ENCODE measurements around the gene ZBTB4.

Gene ZBTB4

DNA sequence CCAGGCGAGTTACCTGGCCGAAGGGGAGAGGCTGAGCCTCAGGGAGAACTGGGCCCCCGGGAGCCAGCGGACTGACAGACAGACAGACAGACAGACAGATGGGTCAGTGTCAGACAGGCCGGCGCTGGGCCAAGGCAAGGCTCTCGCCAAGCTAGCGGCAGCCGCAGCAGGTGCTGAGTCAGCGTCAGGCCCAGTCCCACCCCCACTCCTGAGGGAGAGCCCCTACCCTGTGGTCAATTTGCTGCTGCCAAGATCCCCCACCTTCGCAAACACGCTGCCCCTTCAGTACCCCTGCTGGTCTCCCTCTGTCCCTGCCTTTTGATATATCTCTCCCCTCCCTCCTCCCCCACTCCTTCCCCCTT lies 38.6 kb downstream of the ZBTB4 start:
- DNase-seq, result peak; percentile 63

DNA sequence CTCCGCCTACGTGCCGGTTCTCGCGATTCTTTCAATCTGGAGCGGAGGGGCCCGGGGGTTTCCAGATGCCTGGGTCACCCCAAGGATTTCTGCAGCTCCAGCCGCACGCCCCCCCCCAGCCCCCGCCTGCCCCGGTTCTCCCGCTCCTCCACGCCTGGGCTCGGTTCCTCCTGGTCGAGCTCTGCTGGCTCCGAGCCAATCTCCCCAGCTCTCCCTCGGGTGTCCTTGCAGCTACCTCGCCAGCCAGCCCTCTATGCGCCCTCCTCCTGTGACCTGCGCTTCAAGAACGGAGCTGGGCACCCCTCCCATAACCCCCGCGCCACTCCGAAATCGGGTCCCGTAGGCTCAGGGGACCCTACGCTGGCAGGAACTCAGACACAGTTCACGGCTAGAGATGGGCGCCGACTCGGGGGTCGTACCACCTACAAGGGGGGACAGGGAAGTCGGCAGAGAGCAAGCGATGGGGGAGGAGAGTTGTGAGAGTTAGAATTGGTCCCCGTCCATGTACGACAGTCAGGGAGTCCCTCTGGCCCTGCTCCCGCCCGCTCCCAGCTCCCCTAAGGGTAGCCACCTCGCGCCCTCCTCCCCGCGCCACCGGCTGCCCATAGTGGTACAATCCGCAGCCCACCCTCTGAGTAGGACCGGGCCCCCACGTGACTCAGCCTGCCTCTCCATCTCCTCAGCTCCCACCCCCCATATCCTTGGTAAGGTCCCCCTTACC lies 39.2 kb downstream of the ZBTB4 start:
- peak; percentile 48 for DNase-seq

DNA sequence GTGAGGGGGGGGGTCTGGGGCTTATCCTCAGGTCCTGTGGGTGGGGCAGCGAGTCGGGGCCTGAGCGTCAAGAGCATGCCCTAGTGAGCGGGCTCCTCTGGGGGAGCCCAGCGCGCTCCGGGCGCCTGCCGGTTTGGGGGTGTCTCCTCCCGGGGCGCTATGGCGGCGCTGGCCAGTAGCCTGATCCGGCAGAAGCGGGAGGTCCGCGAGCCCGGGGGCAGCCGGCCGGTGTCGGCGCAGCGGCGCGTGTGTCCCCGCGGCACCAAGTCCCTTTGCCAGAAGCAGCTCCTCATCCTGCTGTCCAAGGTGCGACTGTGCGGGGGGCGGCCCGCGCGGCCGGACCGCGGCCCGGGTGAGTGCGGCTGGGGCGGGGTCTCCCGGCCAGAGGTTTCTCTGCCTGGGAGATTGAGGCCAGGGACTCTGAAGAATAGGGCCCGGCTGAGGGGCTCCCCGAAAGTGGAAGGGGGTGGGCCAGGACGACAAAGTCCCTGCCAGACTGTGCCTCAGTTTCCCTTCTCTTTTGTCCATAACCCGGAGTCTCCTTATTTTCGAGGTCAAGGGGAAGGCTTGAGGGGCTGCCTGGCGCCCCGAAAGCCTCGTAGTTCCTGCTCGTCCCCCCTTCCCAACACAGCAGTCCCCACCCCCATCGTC lies 39.8 kb downstream of the ZBTB4 start, which contains the start of gene FGF11:
Gene FGF11, plus strand, starts transcription at position 51 of the 651 bp plus-strand sequence. Its CDS starts 109 bp downstream, at position 160.
- DNase-seq, result no peak

DNA sequence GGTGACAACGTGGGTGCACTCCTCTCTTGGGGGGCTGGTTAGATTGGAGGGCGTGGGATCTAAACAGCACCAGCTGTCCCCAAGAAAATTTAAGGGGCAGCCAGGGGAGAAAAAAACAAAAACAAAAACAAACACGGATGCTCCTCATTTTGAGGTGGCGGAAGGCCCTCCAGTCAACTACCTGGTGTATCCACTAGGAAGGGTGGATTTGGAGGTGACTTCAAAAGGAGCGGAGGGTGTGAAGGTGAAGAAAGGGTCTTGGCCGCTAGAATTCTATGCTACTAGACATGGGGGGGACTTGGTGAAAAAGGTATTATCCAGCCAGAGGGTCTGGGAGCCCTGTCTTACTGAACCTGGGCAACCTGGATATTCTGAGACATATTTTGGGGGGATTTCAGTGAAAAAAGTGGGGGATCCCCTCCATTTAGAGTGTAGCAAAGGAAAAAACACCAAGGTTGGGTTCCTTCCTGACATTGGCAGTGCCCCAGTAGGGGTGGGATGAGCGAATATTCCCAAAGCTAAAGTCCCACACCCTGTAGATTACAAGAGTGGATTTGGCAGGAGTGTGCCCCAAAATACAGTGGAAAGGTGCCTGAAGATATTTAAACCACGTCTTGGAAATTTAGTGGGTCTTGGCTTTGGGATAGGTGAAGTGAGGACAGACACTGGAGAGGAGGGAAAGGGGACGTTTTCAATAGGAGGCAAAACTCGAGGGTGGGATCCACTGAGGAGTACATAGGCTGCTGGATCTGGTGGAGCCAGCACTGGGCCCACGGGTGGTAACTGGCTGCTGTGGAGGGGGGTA lies 40.6 kb downstream of the ZBTB4 start:
- DNase-seq, result no peak

DNA sequence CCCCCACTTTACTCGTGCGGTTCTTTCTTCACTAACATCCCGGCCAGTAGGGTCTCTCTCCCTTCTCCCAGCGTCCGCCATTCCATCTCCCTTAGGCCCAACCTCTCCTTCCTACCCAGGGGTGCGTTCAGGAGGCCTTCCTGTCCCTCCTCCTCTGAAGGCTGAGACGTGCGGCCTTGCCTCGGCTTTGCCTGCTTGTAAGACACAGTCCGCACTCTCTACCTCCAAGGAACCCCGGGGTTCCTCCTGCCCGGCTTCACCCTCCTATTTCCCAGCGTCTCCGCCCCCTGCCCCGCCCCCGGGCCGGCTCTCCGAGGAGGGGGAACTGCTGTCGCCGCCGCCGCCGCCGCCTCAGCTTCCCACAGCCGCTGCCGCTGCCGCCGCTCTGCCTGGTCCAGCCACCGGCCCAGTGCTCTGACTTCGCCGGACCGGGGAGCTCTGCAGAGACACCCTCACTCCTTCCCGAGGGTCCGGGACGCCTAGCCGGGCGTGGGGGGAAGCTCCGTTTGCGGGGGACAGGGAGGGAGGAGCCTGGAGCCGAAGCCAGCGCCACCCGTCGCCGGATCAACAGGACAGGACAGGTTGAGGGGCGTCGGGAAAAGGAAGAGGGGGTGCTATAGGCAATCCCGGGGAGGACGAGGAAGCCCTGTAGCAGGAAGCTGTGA lies 41.3 kb downstream of the ZBTB4 start:
- peak; percentile 17 for DNase-seq

DNA sequence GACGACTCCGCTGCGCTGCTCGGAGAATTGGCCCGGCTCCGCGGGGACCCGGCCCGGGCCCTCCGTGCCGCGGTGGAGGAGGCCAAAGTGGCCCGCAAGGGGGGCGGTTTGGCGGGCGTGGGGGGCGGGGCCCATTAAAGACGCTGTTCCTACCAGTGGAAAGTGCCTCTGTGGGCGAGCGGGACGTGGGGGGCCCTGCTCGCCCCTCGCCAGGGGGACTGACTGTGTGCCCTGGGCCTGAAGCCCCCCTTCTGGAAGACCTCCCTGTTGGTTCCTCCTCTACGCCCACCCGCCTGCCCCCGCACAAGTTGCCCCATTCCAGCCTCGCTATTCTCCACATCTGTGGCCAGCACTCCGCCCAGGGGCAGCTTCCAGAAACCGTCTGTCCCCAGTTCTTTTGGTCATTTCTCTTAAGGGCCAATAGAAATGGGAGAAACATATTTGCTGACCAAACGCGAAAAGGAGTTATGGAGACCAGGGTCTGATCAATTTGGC lies 42.0 kb downstream of the ZBTB4 start:
- no peak for DNase-seq

DNA sequence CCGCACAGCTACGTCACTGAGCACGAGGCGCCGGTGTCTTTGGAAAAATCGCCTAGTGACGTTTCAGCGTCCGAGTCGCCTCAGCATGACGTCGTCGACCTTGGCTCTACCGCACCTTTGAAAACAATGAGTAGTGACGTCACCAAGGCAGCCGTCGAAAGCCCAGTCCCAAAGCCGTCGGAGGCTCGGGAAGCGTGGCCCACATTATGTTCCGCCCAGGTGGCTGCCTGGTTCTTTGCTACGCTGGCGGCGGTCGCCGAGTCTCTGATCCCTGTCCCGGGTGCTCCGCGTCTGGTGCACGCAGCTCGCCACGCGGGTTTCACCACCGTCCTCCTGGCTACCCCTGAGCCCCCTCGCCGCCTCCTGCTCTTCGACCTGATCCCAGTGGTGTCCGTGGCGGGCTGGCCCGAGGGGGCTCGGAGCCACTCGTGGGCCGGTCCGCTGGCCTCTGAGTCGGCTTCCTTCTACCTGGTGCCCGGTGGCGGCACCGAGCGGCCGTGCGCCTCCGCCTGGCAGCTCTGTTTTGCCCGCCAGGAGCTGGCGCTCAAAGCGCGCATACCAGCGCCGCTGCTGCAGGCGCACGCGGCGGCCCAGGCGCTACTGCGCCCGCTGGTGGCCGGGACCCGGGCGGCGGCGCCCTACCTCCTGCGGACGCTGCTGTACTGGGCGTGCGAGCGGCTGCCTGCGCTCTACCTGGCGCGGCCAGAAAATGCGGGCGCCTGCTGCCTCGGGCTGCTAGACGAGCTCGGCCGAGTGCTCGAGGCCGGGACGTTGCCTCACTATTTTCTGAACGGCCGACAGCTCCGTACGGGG lies 42.7 kb downstream of the ZBTB4 start:
- peak; percentile 65 for DNase-seq

DNA sequence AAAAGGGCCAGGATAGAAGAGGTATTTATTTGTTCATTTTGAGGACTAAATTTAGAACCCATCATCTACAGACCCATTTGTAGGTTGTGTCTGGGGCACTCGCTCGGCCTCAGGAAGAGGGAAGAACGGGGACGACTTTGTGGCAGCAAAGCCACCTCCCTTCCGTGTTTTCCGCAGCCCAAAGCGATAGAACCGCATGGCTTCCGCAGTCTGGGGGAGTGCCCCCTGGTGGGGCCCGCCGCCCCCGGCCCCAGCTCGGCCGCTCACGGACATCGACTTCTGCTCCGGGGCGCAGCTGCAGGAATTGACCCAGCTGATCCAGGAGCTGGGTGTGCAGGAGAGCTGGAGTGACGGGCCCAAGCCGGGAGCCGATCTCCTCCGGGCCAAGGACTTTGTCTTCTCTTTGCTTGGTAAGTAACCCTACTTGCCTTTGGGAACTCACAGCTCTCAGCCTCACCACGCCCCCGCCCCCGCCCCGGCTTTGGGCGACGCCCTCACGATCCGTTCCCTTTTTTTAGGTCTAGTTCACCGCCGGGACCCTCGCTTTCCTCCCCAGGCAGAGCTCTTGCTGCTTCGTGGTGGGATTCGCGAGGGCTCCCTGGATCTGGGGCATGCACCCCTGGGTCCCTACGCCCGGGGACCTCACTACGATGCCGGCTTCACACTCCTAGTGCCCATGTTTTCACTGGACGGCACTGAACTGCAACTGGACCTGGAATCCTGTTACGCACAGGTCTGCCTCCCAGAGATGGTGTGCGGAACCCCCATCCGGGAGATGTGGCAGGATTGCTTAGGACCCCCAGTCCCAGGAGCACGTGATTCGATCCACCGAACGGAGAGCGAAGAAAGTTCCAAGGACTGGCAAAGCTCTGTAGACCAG lies 43.5 kb downstream of the ZBTB4 start:
- peak; percentile 11 for DNase-seq

DNA sequence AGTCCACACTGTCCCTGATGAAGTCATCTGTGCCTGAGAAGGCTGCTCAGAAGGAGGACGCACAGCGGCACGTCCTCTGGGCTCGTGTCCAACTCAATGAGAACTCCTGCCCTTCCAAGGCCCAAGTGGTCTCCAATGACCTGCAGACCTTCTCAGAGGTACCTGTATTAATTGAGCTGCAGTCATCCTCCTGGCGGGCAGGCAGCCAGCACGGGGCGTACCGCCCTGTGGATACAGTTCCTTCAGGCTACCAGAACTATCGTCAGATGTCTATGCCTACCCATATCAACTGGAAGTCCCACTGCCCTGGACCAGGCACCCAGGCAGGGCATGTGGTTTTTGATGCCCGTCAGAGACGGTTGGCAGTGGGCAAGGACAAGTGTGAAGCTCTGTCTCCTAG lies 47.1 kb downstream of the ZBTB4 start:
- no peak for DNase-seq

DNA sequence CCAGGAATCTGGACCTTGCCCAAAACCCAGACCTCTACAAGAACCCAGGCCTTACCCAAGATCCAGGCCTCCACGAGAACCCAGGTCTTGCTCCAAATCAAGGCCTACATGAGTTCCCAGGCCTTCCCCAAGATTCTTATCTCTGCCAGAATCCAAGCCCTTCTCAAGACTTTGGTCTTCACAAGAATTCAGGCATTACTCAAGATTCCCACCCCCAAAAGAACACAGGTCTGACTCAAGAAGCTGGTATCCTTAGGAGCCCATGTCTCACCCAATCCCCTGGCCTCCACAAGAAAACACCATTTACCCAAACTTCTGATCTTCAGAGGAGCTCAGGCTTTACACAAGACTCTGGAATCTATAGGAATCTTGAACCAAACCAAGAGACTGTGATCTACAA lies 48.2 kb downstream of the ZBTB4 start:
- peak; percentile 20 for DNase-seq

DNA sequence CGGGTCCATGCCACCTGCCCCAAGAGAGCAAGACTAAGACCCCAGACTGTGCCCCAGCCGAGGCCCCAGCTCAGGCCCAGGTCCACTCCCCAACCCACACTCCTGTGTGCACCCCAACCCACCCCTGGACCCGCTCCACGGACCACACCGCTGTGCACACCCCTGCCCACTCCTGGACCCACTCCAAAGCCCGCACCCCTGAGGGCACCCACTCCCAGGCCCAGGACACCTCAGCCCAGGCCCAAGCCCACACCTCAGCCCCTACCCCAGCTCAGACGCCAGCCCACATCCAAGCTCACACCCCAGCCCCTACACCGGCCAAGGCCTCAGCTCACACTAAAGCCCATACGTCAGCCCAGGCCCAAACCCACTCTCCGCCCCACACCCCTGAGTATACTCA lies 49.7 kb downstream of the ZBTB4 start:
- no peak for DNase-seq

DNA sequence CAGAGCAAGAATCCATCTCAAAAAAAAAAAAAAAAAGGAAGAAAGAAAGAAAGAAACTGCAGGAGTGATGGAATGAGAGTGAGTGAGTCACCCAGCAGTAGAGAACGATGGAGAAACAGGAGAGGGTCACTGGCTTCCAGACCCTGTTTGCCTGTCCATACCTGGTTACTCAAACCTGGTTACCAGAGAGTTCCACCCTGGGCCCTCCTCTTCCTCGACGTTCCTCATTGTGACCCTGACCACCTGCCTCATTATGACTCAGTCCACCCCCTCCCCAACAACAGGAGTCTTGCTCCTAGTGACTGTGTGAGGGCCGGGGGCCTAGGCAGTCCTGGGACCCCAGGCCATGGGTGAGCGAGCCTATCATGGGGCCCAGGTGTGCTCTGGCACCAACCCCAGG lies 50.9 kb downstream of the ZBTB4 start, which contains the start of gene SPEM3:
Gene SPEM3, plus strand, starts transcription at position 301 of the 400 bp plus-strand sequence. Its CDS starts 46 bp downstream, at position 347.
- no peak for DNase-seq

DNA sequence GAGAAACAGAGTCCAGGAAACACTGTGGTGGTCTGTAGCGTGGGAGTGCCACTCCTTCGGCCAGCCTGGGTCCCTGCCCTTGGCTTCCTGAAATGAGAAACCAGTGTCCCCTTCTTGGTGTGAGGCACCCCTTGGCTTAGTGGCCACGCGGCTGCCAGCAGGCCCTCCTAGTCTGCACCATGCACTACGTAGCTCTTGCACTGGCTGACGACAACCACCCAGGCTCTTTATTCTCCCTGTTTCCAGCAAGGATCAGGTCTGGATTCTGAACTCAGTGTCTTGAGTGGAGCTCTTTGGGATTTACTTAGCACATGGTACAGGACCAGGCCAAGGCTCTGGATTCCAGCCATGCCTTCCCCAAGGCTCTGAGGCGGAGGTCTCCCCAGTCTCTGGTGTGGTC lies 51.9 kb downstream of the ZBTB4 start:
- DNase-seq, result no peak

DNA sequence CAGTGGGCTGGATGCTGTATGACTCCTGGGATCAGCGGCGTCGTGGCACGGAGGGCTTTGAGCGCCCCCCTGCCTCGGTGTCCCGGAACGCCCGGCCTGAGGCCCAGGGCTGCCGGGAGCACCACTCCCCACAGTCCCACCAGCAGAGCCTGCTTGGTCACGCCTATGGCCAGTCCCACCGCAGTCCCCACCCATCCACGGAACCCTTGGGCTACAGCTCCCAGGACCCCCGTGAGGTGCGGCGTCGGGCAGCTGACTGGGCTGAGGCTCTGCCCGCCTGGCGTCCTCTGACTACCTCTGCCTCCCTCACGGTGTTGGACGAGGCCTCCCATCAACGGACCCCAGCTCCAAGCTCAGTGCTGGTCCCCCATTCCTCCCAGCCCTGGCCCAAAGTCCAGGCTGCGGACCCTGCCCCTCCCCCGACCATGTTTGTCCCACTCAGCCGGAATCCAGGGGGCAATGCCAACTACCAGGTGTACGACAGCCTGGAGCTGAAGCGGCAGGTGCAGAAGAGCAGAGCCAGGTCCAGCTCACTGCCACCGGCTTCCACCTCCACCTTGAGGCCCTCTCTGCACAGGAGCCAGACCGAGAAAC lies 52.4 kb downstream of the ZBTB4 start:
- DNase-seq, result no peak

DNA sequence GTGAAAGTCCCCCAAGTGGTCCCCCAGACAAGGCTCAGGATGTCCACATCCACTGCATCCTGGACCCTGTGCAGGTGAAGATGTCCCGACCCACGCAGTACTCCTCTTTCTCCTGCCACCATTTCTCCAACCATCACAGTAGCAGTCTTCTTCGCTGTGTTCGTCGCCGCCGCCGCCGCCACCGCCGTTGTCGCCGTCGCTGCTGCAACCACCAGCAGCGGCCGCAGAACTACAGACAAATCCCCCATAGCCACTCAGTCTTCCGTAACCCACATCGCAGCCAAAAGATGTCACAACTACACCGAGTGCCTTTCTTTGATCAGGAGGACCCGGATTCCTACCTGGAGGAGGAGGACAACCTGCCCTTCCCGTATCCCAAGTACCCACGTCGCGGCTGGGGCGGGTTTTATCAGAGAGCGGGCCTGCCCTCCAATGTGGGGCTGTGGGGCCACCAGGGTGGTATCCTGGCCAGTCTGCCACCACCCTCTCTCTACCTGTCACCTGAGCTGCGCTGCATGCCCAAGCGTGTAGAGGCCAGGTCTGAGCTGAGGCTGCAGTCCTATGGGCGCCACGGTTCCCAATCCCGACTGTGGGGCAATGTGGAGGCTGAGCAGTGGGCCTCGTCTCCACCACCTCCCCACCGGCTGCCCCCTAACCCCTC lies 53.1 kb downstream of the ZBTB4 start:
- DNase-seq, result no peak

DNA sequence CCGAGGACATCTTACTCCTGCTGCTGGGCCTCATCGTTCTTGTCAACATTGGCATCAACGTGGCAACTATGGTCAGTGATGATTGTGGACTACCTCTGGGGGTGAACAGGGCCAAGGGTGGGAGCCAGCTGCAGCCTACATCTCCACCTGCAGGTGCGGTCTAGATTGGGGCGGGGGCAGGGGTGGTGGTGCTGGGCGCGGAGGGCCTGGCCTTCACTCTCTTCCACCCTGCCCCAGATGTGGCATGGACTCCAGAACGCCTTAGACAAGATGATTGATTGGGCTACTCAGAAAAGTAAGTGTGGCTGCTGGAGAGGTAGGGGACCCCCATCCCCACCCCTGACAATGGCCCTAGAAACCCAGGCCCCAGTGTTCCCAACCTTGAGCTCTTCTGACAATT lies 53.7 kb downstream of the ZBTB4 start:
- no peak for DNase-seq

DNA sequence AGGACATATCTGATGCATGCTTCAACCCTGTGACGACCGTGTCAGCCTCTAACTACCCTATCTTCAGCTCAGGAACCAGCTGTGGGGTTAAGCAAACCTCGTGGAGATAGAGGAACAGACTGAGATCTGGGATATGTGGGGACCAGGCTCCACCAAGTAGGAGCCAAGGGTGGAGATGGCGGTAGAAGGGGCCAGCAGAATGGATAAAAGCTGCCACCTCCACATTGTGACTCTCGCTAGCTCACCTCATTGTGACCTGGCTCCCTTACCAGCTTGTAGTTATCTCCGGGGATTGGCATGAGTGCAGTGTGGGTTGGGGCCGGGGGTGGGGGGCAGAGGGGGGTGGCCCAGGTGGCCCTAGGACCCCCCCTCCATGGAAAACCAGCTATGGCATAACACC lies 54.1 kb downstream of the ZBTB4 start, which contains the start of gene SPEM2:
Gene SPEM2, plus strand, starts transcription at position 301 of the 400 bp plus-strand sequence. Its CDS starts 73 bp downstream, at position 374.
- DNase-seq, result no peak

DNA sequence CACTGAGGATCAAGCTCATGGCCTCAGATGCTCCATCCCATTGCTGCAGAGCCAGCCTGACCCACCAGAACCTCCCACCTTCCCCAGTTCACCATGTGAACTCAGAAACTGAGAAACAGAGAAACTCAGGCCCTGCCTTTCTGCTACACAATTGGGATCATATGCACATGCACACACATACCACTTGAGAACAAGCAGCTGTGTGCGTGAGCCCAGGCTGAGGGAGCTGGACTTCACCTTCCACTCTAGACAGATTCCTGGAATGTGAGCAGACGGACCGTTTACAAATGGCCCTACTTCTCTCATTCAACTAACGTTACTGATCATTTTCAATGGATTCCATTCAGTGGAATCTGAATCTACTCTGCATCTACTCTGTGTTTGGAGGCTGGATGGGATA lies 55.8 kb downstream of the ZBTB4 start:
- no peak for DNase-seq

DNA sequence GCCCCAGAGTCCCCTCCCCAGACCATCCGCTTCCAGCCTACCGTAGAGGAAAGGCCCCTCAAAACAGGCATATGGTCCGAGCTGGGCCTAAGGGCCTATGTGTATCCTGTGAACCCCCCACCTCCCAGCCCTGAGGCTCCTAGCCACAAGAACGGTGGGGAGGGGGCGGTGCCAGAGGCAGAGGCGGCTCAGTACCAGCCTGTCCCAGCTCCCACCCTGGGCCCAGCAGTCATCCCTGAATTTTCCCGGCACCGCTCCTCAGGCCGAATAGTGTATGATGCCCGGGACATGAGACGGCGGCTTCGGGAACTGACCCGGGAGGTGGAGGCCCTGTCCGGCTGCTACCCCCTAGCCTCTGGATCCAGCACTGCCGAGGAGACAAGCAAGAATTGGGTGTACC lies 58.2 kb downstream of the ZBTB4 start:
- DNase-seq, result no peak
